Loucy (cell line): ENCODE results near the gene IGFBP6.

Experiments
- CTCF ChIP-seq: fragments of 200-600 bp; sonication (generic); conservative IDR thresholded peaks from 2 replicates; pipeline ENCODE4 v1.5.1; 2014; ENCODE audit warnings: mild to moderate bottlenecking, antibody characterized with exemption, low read length
- EZH2phosphoT487 ChIP-seq: fragments of 200-600 bp; IDR thresholded peaks from 2 replicates; pipeline ENCODE4 v1.6.1; 2018; ENCODE audit warnings: antibody characterized with exemption, mild to moderate bottlenecking, moderate library complexity, borderline replicate concordance

DNA sequence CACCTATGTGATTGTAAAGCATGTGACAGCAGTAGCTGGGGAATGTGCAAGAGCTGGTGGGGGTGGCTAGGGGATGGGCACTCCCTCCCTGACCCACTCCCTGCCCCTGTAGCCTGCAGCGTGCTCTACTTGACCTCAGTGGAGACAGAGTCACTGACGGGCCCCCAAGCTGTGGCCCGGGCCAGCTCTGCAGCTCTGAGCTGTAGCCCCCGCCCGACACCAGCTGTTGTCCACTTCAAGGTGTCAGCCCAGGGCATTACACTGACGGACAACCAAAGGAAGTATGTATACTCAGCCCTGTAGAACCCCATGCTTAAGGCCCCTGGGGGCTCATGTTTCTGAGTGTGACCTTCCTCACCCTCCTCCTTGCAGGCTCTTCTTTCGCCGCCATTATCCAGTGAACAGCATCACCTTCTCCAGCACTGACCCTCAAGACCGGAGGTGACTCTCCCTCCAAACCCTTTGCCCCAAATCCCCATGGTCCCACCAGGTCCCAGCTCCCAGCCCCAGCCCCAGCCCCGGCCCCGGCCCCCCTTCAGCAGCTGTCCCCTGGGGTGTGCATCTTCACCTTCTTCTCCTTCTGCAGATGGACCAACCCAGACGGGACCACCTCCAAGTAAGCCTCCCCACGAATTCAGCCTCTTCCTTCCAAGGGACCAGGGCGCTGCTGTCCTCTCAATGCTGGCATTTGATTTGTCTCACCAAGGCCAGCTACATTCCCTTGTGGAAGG, 34.3 kb upstream of the IGFBP6 start:
- no peak for TF ChIP-seq CTCF
- no peak for TF ChIP-seq EZH2phosphoT487
